Measurements from ENCODE around the gene LRFN5. TPM values are rescaled to one million over a fixed set of nuclear protein-coding genes. Genes with fewer than 3 reads are reported as not detected.
A peak's percentile ranks its signal among the peaks of the same experiment; 100 is the strongest.

The LRFN5 gene
- total RNA-seq, 1 experiment from 2014 or later: 0.29 TPM

- DNase-seq (ENCODE audit: low spot score): no peak
Observed at GRCh38 chr14:41773536-41774279, 167.0 kb downstream of the LRFN5 start.

- DNase-seq (ENCODE audit: low spot score): no peak
Observed at GRCh38 chr14:41782511-41782910, 175.8 kb downstream of the LRFN5 start.

- DNase-seq (ENCODE audit: low spot score): no peak
Observed at GRCh38 chr14:41783403-41783802, 176.7 kb downstream of the LRFN5 start.

- peak; percentile 20 for DNase-seq (ENCODE audit: low spot score)
Observed at GRCh38 chr14:41785696-41786095, 179.0 kb downstream of the LRFN5 start.

GRCh38 chr14:41799817-41800216 lies 193.1 kb downstream of the LRFN5 start:
- no peak for DNase-seq (ENCODE audit: low spot score)

GRCh38 chr14:41805633-41806032 lies 199.0 kb downstream of the LRFN5 start:
- no peak for DNase-seq (ENCODE audit: low spot score)

GRCh38 chr14:41806366-41806975 lies 199.8 kb downstream of the LRFN5 start:
- no peak for DNase-seq (ENCODE audit: low spot score)

GRCh38 chr14:41810362-41810761 lies 203.7 kb downstream of the LRFN5 start:
- DNase-seq (ENCODE audit: low spot score): no peak

- DNase-seq (ENCODE audit: low spot score): peak; percentile 4
Observed at GRCh38 chr14:41817626-41818025, 210.9 kb downstream of the LRFN5 start.

GRCh38 chr14:41824441-41824840 lies 217.8 kb downstream of the LRFN5 start:
- no peak for DNase-seq (ENCODE audit: low spot score)

- DNase-seq (ENCODE audit: low spot score): no peak
Observed at GRCh38 chr14:41825622-41826021, 218.9 kb downstream of the LRFN5 start.

GRCh38 chr14:41830714-41831406 lies 224.2 kb downstream of the LRFN5 start:
- DNase-seq (ENCODE audit: low spot score): peak; percentile 81

GRCh38 chr14:41839661-41840060 lies 233.0 kb downstream of the LRFN5 start:
- DNase-seq (ENCODE audit: low spot score): no peak

GRCh38 chr14:41859336-41859735 lies 252.7 kb downstream of the LRFN5 start:
- no peak for DNase-seq (ENCODE audit: low spot score)

GRCh38 chr14:41860586-41860985 lies 253.9 kb downstream of the LRFN5 start:
- no peak for DNase-seq (ENCODE audit: low spot score)

- no peak for DNase-seq (ENCODE audit: low spot score)
Observed at GRCh38 chr14:41865894-41866293, 259.2 kb downstream of the LRFN5 start.

- DNase-seq (ENCODE audit: low spot score): no peak
Observed at GRCh38 chr14:41868396-41868795, 261.7 kb downstream of the LRFN5 start.

- no peak for DNase-seq (ENCODE audit: low spot score)
Observed at GRCh38 chr14:41872931-41873685, 266.4 kb downstream of the LRFN5 start.

GRCh38 chr14:41873686-41874317 lies 267.1 kb downstream of the LRFN5 start:
- DNase-seq (ENCODE audit: low spot score): no peak

- no peak for DNase-seq (ENCODE audit: low spot score)
Observed at GRCh38 chr14:41875116-41875515, 268.4 kb downstream of the LRFN5 start.

GRCh38 chr14:41878321-41878720 lies 271.6 kb downstream of the LRFN5 start:
- DNase-seq (ENCODE audit: low spot score): no peak

GRCh38 chr14:41891624-41892023 lies 284.9 kb downstream of the LRFN5 start:
- DNase-seq (ENCODE audit: low spot score): no peak

All from H4 (cell line).